HepG2 (cell line): ENCODE results near the gene RBM19. TPM values are rescaled to one million over a fixed set of nuclear protein-coding genes. Genes with fewer than 3 reads are reported as not detected.

Source experiments
- ATAC-seq: fragments of 200-7000 bp; cut with Tn5 transposase; 3 replicates; pipeline ENCODE4 v1.9.1; 2020; ENCODE audit warnings: mild to moderate bottlenecking, moderate library complexity
- BruUV-seq: library from RNA; stranded (reverse); fragments of 400-500 nt; replicated peaks from 2 replicates; lab custom pipeline; 2021; lab: Mats Ljungman, UMichigan
- CTCF ChIA-PET: fragments of 300-600 bp; formaldehyde crosslinking; extraction: SDS; loops from one replicate; lab custom pipeline; 2021; ENCODE audit warnings: low total read pairs, inconsistent platforms, low intra/inter-chr PET ratio; lab: Yijun Ruan, JAX
- POLR2A ChIA-PET: fragments of 350-600 bp; sonication (Branson Sonifier 250); formaldehyde crosslinking; loops from one replicate; lab custom pipeline; 2020; ENCODE audit warnings: antibody characterized with exemption, inconsistent platforms; lab: Yijun Ruan, JAX
- DNase-seq: peaks from one replicate; pipeline ENCODE4 v3.0.0-alpha.2; 2015; ENCODE audit warnings: low spot score
- FAIRE-seq: peaks from 3 replicates; lab custom pipeline; 2011; peaks lifted over from hg19 to GRCh38; lab: Jason Lieb, UNC
- H2AFZ ChIP-seq: one replicate; pipeline ENCODE4 v1.6.1; 2011; ENCODE audit warnings: low read length, inconsistent platforms
- H3K27ac ChIP-seq: fragments of 300-600 bp; 3 replicates; pipeline ENCODE4 v1.8.0; 2011; ENCODE audit warnings: mixed run types, mild to moderate bottlenecking, mixed read lengths, low read length, inconsistent platforms; ENCODE audit not compliant: insufficient read depth; ENCODE audit errors: extremely low read length
- H3K27me3 ChIP-seq, 2 experiments: fragments of 200-600 bp in 1 of 2; 2 replicates in 1 of 2; 3 replicates in 1 of 2; pipeline versions ENCODE4 v1.6.0 to v1.8.0; 2011; ENCODE audit warnings: low read length in 2 of 2, mild to moderate bottlenecking in 2 of 2, moderate library complexity in 2 of 2, inconsistent platforms in 1 of 2; ENCODE audit not compliant: insufficient read depth in 2 of 2, control insufficient read depth in 1 of 2
- H3K36me3 ChIP-seq, 2 experiments: fragments of 200-600 bp in 1 of 2; replicated peaks in 1 of 2; 2 replicates in 1 of 2; 3 replicates in 1 of 2; pipeline versions ENCODE4 v1.5.1 to v1.8.0; 2011; ENCODE audit warnings: low read length in 2 of 2, inconsistent platforms in 1 of 2; ENCODE audit not compliant: insufficient read depth in 2 of 2, control insufficient read depth in 1 of 2
- H3K4me1 ChIP-seq: 2 replicates; pipeline ENCODE4 v1.5.1; 2012; ENCODE audit warnings: low read length, inconsistent platforms; ENCODE audit not compliant: insufficient read depth
- H3K4me2 ChIP-seq: 2 replicates; pipeline ENCODE4 v1.6.0; 2011; ENCODE audit warnings: low read depth, low read length, inconsistent platforms
- H3K4me3 ChIP-seq, 3 experiments: fragments of 200-600 bp in 1 of 3; sonication (generic), shearing (Covaris generic) in 1 of 3; replicated peaks in 1 of 3; 2 replicates each; pipeline ENCODE4 v1.5.1; 2011 to 2016; ENCODE audit warnings: low read length in 3 of 3, inconsistent platforms in 2 of 3, low read depth in 2 of 3, mild to moderate bottlenecking in 2 of 3, control low read depth in 1 of 3, mixed read lengths in 1 of 3; ENCODE audit not compliant: insufficient read depth in 1 of 3
- H3K79me2 ChIP-seq: one replicate; pipeline ENCODE4 v1.6.1; 2011; ENCODE audit warnings: low read length, inconsistent platforms; ENCODE audit not compliant: insufficient read depth
- H3K9ac ChIP-seq: 2 replicates; pipeline ENCODE4 v1.6.0; 2011; ENCODE audit warnings: mild to moderate bottlenecking, low read depth, low read length, inconsistent platforms; ENCODE audit not compliant: insufficient read depth
- H3K9me3 ChIP-seq: 2 replicates; pipeline ENCODE4 v1.5.1; 2012; ENCODE audit warnings: mild to moderate bottlenecking, low read length
- H4K20me1 ChIP-seq: 2 replicates; pipeline ENCODE4 v1.6.0; 2011; ENCODE audit warnings: inconsistent platforms, mild to moderate bottlenecking, low read length, moderate library complexity; ENCODE audit not compliant: insufficient read depth
- CTCF ChIP-seq: sonication (generic); formaldehyde crosslinking; IDR thresholded peaks from 2 replicates; pipeline ENCODE4 v1.5.0; 2020; ENCODE audit warnings: mild to moderate bottlenecking, missing genetic modification reagents, moderate library complexity
- HIVEP1 ChIP-seq: sonication (generic); formaldehyde crosslinking; IDR thresholded peaks from 2 replicates; pipeline ENCODE4 v1.4.0; 2020; ENCODE audit warnings: mild to moderate bottlenecking, missing genetic modification reagents
- HMGA1 ChIP-seq: sonication (generic); formaldehyde crosslinking; conservative IDR thresholded peaks from 2 replicates; pipeline ENCODE4 v1.4.0; 2020; ENCODE audit warnings: missing genetic modification reagents
- KMT2B ChIP-seq: IDR thresholded peaks from 2 replicates; pipeline ENCODE4 v1.6.1; 2016; ENCODE audit warnings: missing genetic modification reagents, missing compliant biosample characterization
- NCOA2 ChIP-seq: sonication (generic); formaldehyde crosslinking; IDR thresholded peaks from 2 replicates; pipeline ENCODE4 v1.8.0; 2022; ENCODE audit warnings: inconsistent platforms
- PRDM10 ChIP-seq: sonication (generic); formaldehyde crosslinking; IDR thresholded peaks from 2 replicates; pipeline ENCODE4 v1.4.0; 2020; ENCODE audit warnings: low read depth, missing genetic modification reagents
- SMC3 ChIP-seq: IDR thresholded peaks from 2 replicates; pipeline ENCODE4 v1.6.1; 2011; ENCODE audit warnings: low read length, improper control_type of control experiment
- STAG1 ChIP-seq: sonication (generic); formaldehyde crosslinking; IDR thresholded peaks from 2 replicates; pipeline ENCODE4 v1.4.0; 2020; ENCODE audit warnings: missing genetic modification reagents
- TEAD3 ChIP-seq: optimal IDR thresholded peaks from 2 replicates; pipeline ENCODE3; 2016; ENCODE audit warnings: borderline replicate concordance
- TFDP2 ChIP-seq: sonication (generic); formaldehyde crosslinking; IDR thresholded peaks from 2 replicates; pipeline ENCODE4 v1.4.0; 2020; ENCODE audit warnings: missing genetic modification reagents
- ZNF224 ChIP-seq: sonication (generic); formaldehyde crosslinking; IDR thresholded peaks from 2 replicates; pipeline ENCODE4 v1.5.0; 2020; ENCODE audit warnings: mild to moderate bottlenecking, missing genetic modification reagents
- ZNF547 ChIP-seq: sonication (generic); formaldehyde crosslinking; IDR thresholded peaks from 2 replicates; pipeline ENCODE4 v1.5.1; 2020; ENCODE audit warnings: mild to moderate bottlenecking, missing genetic modification reagents
- ZNF674 ChIP-seq: sonication (generic); formaldehyde crosslinking; IDR thresholded peaks from 2 replicates; pipeline ENCODE4 v1.5.0; 2020; ENCODE audit warnings: low read depth, mild to moderate bottlenecking, missing genetic modification reagents
- ZNF7 ChIP-seq: IDR thresholded peaks from 2 replicates; pipeline ENCODE4 v1.6.1; 2016; ENCODE audit warnings: missing biosample characterization, missing genetic modification reagents
- ZNF788 ChIP-seq: sonication (generic); formaldehyde crosslinking; IDR thresholded peaks from 2 replicates; pipeline ENCODE4 v1.5.0; 2020; ENCODE audit warnings: mild to moderate bottlenecking, missing genetic modification reagents, borderline replicate concordance
- WGBS: methylation state at CpG from one replicate; pipeline ENCODE4 v1.1.6; 2017; ENCODE audit warnings: low lambda C conversion rate; 5-methylcytosine and 5-hydroxymethylcytosine counted together
- in situ Hi-C: cut with HindIII; loops from 2 replicates; pipeline ENCODE4 v1.10.0; 2017; ENCODE audit warnings: low pct_unique_long_range_greater_than_20kb; ENCODE audit not compliant: extremely low pct_ligation_motif_present
- intact Hi-C: fragments of 100-400 bp; cut with micrococcal nuclease; formaldehyde crosslinking; loops from one replicate; pipeline ENCODE4 v1.10.0; 2022; ENCODE audit not compliant: unreplicated experiment
- polyA plus RNA-seq, 8 experiments: library from polyadenylated mRNA; depleted of rRNA in 3 of 8; stranded (reverse) in 7 of 8; unstranded in 1 of 8; fragments of >200 nt; fragmentation: Illumina TruSeq in 4 of 8; extraction: Trizol in 4 of 8; gene quantifications; 2 replicates each; pipeline versions ENCODE4 v1.2.1 to v1.2.3, GENCODE V29; 2011 to 2016; ENCODE audit warnings: low read depth in 4 of 8, missing spikeins in 1 of 8, mixed read lengths in 1 of 8; ENCODE audit not compliant: insufficient read depth in 1 of 8
- total RNA-seq, 5 experiments: library from RNA; depleted of rRNA; stranded (reverse); fragments of >200 nt; fragmentation: Illumina TruSeq; extraction: Trizol; gene quantifications; 2 replicates each; pipeline ENCODE4 v1.2.3, GENCODE V29; 2016; ENCODE audit warnings: low read depth in 1 of 5

Gene RBM19
- total and polyA plus RNA-seq, 2 of the 13 experiments (the other 11 are each of a cell fraction or from before 2014, with no cell fraction given) = 19.3 to 32.2 TPM

- TF ChIP-seq SMC3 (peak; percentile 24; the same call in 1 of the 2 replicates), ZNF674 (CRISPR knock-in tag) (no peak), ZNF224 (CRISPR knock-in tag) (no peak), ZNF7 (CRISPR knock-in tag) (peak; percentile 100), ZNF788 (0 out of 2 replicates have a peak, but pooled peaks have one; percentile 28), TEAD3 (peak; percentile 64), STAG1 (CRISPR knock-in tag) (peak; percentile 35), KMT2B (CRISPR knock-in tag) (no peak), CTCF (CRISPR knock-in tag) (peak; percentile 67)
Observed at GRCh38 chr12:113955109-113955970, 10.8 kb downstream of the RBM19 start (continued).

- ChIA-PET POLR2A (no interaction called here), CTCF (no interaction called here)
- Histone ChIP-seq H4K20me1 (no peaks in the 10 kb centered on the region), H3K4me1 (no peaks in the 10 kb centered on the region), H3K79me2 (no peaks in the 10 kb centered on the region), H3K27me3 (no peaks in the 10 kb centered on the region), H3K4me2 (no peak overlapping the region), H3K27ac (no peak overlapping the region), H3K4me3 (no peak overlapping the region), H2AFZ (no peak overlapping the region), H3K36me3 (peaks cover 41 to 84% of the 10 kb centered on the region in 2 experiments), H3K9me3 (no peaks in the 10 kb centered on the region), H3K9ac (no peak overlapping the region)
- 97% methylated on average over 4 of the region's 4 CpGs for WGBS
- in situ Hi-C loops = no loop called here
- DNase-seq = no peak
- TF ChIP-seq HMGA1 (CRISPR knock-in tag) (no peak), NCOA2 (no peak), TFDP2 (CRISPR knock-in tag) (no peak), HIVEP1 (CRISPR knock-in tag) (no peak), PRDM10 (CRISPR knock-in tag) (no peak), ZNF547 (CRISPR knock-in tag) (no peak)
- intact Hi-C loops = no loop called here
- FAIRE-seq = no peak
- ATAC-seq = no peak
- BruUV-seq = no TSS peak
Observed at GRCh38 chr12:113954547-113954946, 11.6 kb downstream of the RBM19 start.
